GM10847 (cell line): ENCODE data around the gene HCST.

Source experiments
- POLR2A ChIP-seq: IDR thresholded peaks from 2 replicates; pipeline ENCODE4 v1.6.1; 2011; ENCODE audit not compliant: insufficient read length; ENCODE audit errors: extremely low read depth

The HCST gene

DNA sequence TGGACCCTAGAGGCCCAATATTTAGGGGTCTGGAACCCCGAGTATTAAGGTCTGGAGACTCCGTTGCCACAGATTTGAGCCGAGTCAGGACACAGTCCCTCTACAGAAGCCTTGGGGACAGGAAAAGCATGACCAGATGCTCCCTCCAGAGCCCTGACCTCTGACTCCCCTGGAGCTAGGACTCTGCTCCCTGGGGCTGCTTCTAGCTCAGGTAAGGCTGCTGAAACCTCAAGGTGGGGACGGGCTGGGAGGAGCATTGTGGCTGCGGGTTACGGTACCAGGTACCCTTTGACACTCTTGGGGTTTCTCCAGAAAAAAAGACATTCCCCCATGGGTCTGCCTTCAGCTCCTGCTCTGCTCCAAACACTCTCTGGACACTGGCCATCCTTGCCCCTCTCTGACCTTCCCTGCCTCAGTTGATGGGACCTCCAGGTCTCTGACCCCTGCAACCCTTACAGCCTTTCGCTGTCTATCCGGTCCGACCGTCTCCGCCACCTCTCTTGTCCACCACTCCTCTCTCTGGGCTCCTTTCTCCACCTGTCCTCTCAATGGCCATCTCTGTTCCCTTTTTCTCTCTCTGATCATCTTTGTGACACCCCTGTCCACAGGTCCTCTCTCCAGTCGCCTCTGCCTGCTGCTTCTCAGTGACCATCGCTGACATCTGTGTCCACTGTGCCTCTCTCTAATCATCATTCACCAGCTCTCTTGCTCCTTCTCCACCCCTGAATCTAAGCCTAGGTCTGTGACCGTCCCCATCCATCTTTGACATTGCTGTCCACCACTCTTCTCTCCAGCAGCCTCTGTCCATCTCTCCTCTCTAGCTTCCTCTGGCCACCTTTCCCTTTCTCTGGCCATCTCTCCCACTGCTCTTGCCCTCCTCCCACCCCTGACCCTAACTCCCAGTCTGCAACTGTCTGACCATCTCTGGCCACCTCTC, 35.3 kb downstream of the HCST start:
- TF ChIP-seq POLR2A, result no peak

DNA sequence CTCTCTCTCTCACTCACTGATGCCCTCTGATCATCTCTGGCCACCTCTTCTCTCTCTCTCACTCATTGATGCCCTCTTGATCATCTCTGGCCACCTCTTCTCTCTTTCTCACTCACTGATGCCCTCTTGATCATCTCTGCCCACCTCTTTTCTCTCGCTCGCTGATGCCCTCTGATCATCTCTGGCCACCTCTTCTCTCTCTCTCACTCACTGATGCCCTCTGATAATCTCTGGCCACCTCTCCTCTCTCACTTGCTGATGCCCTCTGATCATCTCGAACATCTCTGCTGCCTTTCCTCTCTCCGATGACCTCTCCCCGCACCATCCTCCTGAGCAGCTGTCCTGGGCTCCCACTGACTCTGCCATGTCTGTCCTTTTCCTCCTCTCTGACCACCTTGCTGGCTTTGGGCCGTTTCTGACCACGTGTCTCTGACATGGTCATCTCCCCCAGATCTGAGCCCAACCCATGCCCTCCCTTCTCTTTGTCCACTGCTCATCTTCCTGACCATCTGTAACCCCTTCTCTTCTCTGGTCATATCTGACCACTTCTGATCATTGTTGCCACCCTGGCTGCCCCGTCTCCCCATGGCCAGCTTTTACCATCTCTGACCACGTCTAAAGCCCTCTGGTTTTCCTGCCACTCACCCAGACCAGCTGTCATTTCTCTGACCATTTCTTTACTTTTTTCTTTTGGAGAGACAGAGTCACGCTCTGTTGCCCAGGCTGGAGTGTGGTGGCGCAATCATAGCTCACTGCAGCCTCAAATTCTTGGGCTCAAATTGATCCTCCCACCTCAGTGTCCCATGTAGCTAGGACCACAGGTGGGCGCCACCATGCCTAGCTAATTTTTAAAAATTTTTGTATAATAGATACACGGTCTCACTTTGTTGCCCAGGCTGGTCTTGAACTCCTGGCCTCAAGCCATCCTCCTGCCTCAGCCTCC, 36.2 kb downstream of the HCST start:
- no peak for TF ChIP-seq POLR2A

DNA sequence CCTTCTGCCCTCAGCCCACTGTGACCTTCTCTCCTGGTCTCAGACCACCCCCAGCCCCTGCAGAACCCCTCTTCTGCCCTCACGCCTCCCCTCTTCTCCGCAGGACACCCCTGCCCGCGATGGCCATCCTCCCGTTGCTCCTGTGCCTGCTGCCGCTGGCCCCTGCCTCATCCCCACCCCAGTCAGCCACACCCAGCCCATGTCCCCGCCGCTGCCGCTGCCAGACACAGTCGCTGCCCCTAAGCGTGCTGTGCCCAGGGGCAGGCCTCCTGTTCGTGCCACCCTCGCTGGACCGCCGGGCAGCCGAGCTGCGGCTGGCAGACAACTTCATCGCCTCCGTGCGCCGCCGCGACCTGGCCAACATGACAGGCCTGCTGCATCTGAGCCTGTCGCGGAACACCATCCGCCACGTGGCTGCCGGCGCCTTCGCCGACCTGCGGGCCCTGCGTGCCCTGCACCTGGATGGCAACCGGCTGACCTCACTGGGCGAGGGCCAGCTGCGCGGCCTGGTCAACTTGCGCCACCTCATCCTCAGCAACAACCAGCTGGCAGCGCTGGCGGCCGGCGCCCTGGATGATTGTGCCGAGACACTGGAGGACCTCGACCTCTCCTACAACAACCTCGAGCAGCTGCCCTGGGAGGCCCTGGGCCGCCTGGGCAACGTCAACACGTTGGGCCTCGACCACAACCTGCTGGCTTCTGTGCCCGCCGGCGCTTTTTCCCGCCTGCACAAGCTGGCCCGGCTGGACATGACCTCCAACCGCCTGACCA, 37.2 kb downstream of the HCST start:
- no peak for TF ChIP-seq POLR2A

DNA sequence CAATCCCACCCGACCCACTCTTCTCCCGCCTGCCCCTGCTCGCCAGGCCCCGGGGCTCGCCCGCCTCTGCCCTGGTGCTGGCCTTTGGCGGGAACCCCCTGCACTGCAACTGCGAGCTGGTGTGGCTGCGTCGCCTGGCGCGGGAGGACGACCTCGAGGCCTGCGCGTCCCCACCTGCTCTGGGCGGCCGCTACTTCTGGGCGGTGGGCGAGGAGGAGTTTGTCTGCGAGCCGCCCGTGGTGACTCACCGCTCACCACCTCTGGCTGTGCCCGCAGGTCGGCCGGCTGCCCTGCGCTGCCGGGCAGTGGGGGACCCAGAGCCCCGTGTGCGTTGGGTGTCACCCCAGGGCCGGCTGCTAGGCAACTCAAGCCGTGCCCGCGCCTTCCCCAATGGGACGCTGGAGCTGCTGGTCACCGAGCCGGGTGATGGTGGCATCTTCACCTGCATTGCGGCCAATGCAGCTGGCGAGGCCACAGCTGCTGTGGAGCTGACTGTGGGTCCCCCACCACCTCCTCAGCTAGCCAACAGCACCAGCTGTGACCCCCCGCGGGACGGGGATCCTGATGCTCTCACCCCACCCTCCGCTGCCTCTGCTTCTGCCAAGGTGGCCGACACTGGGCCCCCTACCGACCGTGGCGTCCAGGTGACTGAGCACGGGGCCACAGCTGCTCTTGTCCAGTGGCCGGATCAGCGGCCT, 37.9 kb downstream of the HCST start:
- TF ChIP-seq POLR2A, result no peak

DNA sequence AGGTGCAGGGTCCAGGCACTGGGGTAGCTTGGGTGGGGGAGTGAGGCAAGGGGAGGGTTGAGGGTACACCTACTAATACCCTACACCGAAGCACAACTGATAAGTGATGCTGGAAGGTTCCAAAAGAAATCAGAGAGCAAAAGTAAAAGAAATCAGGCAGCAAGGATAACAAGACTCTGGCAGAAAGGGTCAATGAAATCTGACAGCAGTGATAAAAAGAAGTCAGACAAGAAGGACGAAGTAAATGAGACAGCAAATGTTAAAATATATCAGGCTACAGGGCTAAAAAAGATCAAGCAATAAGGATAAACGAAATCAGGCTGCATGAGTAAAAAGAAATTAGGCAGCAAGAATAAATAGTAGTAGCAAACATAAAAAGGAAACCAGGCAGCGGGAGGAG, 38.5 kb downstream of the HCST start:
- TF ChIP-seq POLR2A, result no peak

DNA sequence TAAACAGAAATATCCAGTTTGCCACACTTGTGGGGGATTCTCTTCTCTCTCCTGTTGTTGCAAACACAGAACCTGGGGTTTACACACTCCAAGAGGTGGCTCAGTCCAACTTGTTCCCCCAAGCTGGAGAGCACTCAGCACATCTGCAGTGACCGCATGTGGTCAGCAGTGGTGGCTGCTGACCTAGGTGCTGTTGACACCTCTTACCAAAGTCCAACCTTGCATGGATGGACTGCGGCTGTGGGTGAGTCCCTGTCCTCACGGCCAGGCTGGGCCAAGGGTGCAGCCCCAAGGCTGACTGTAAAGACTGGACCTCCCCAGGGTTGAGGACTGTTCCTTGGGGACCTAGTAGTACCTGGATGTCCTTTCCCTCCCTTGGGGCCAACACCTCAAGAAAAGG, 39.9 kb downstream of the HCST start:
- TF ChIP-seq POLR2A, result no peak

DNA sequence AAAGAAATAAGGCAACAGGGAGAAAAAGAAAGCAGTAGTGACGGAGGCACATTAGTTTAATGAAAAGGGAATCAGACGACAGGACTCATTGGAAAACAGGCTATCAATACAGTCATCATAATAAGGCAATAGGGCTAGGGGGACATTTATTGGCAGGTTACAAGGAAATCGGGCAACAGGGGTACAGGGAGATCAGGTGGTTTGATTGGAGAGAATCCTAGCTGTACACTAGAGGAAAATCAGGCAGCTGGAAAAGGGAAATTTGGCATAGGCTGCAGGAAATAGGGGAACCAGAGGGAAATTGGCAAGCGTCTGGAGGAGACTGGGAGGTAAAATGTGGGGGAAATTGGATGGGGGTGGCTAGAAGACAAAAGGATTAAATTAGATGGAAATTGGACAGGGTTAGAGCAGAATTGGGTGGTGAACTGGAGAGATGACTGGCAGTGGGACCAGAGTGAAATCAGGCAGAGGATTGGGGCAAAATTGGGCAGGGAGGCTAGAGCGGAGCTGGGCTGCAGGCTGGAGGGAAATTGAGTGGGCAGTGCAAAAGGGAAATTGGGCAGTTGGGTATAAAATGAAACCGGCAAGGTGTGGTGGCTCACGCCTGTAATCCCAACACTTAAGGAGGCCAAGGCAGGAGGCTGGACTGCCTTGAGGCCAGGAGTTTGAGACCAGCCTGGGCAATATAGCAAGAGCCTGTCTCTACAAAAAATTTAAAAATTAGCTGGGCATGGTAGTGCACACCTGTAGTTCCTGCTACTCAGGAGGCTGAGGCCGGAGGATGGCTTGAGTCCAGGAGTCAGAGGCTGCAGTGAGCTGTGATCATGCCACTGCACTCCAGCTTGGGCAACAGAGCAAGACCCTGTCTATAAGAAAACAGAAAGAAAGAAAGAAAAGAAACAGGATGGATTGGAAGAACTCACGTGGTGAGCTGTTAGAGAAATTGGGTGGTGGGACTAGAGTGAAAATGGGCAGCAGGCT, 41.3 kb downstream of the HCST start:
- no peak for TF ChIP-seq POLR2A

DNA sequence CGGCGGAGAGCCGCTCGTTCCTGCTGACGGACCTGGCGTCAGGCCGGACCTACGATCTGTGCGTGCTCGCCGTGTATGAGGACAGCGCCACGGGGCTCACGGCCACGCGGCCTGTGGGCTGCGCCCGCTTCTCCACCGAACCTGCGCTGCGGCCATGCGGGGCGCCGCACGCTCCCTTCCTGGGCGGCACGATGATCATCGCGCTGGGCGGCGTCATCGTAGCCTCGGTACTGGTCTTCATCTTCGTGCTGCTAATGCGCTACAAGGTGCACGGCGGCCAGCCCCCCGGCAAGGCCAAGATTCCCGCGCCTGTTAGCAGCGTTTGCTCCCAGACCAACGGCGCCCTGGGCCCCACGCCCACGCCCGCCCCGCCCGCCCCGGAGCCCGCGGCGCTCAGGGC, 42.2 kb downstream of the HCST start:
- TF ChIP-seq POLR2A, result no peak

DNA sequence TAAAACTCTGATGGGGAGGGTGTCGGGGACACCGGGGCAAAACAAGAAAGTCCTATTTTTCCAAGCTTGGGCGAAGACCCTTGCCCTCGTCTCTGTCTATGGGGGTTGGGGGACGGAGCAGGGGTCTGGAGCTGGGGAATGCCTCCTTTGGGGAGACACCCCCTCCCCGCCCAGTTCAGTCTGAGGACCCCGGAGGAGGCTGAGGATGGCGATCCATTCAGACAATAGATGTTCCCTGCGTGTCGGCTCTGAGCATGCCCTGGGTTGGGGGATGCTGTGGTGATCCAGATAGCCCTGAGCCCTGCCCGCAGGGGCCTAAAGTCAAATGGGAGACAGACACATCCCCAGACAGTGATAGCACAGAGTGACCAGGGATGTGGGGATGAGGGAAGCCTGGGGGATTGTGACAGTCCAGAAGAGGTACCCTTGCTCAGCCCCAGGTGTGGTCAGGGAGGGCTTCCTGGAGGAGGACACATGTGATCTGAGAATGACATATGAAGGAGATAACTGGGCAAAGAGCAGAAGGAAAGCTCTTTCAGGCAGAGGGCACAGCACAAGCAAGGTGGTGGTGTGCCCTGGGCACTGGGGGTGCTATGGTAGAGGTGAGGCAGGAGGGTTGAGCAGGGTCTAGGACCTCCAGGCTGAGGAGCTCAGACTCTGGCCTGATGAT, 42.9 kb downstream of the HCST start:
- TF ChIP-seq POLR2A, result no peak

DNA sequence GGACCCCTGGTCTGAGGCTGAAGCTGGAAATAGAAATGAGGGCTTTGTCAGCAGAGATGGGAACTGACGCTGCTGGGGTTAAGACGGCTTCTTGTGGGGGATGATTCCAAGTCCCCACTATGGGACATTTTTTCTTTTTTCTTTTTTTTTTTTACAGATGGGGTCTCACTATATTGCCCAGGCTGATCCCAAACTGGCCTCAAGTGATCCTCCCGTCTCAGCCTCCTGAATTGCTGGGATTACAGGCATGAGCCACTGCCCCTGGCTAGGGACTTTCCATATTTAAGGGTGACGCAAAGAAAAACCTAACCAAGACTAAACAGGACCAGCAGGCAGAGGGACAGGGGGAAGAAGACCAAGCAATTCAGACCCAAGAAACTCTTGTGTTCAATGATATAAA, 43.9 kb downstream of the HCST start:
- TF ChIP-seq POLR2A, result no peak

DNA sequence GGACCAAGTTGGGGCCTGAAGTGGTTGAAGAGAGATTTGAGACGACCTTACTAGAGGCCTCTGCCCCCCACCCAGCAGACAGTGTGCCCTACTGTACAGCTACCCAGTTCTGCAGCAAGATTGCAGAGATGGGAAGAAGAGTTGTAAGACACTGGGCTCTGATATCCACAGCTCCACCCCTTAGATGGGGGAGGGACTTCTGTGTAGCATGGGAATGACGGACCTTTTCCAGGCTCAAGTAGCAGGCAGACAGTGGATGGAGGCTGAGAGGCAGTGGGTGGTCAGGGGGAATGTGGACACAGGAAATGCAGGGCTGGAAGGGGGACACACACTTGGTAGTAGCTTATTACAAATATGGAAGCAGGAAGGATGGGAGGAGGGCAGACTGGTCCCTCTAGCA, 46.8 kb downstream of the HCST start:
- no peak for TF ChIP-seq POLR2A
